Adrenal gland (tissue), 12 donors: ENCODE measurements around the gene ENKUR. TPM values are rescaled to one million over a fixed set of nuclear protein-coding genes. Genes with fewer than 3 reads are reported as not detected.

Experiments
- DNase-seq, 7 donors: peaks; one replicate each; pipeline ENCODE4 v3.0.0-alpha.2; 2019 to 2020
- H3K27ac ChIP-seq, 5 donors: fragments of 200-600 bp; sonication (generic) in 4 of 5; 1 replicate in 3 of 5; 2 replicates in 2 of 5; pipeline versions ENCODE4 v1.5.1 to v1.8.0; 2016 to 2020; ENCODE audit warnings: mild to moderate bottlenecking in 1 of 5
- H3K27me3 ChIP-seq: fragments of 200-600 bp; 2 replicates; pipeline ENCODE4 v1.8.0; 2021
- H3K36me3 ChIP-seq, 2 donors: fragments of 200-600 bp; replicated peaks in 1 of 2; 1 replicate in 1 of 2; 2 replicates in 1 of 2; pipeline versions ENCODE4 v1.5.1 to v1.8.0; 2018 to 2022
- H3K4me1 ChIP-seq, 2 donors: fragments of 200-600 bp; replicated peaks in 1 of 2; 1 replicate in 1 of 2; 2 replicates in 1 of 2; pipeline versions ENCODE4 v1.5.1 to v1.8.0; 2018 to 2021
- H3K4me3 ChIP-seq, 4 donors: fragments of 200-600 bp; sonication (generic) in 3 of 4; one replicate each; pipeline ENCODE4 v1.5.1; 2016 to 2018
- H3K9me3 ChIP-seq, 3 donors: fragments of 200-600 bp; sonication (generic) in 1 of 3; replicated peaks in 1 of 3; 1 replicate in 2 of 3; 2 replicates in 1 of 3; pipeline versions ENCODE4 v1.5.1 to v1.8.0; 2016 to 2021
- POLR2A ChIP-seq, 2 donors: fragments of 450-650 bp; IDR thresholded peaks; one replicate each; pipeline ENCODE4 v1.6.1; 2017; ENCODE audit warnings: antibody characterized with exemption in 2 of 2, mild to moderate bottlenecking in 2 of 2, moderate library complexity in 1 of 2
- WGBS, 4 donors: extraction: QIAGEN DNeasy Blood & Tissue Kit in 2 of 4; methylation state at CpG; one replicate each; pipeline versions ENCODE4 v1.1.5 to v1.1.7; 2013 to 2017; 5-methylcytosine and 5-hydroxymethylcytosine counted together
- intact Hi-C, 2 donors: fragments of 100-400 bp; cut with DNase I; formaldehyde crosslinking; loops; one replicate each; pipeline versions ENCODE4 v1.14.1 to v1.15.0; 2022 to 2023
- polyA plus RNA-seq, 3 donors: library from polyadenylated mRNA; stranded (reverse); fragments of 200-250 nt in 2 of 3; fragments of 350-450 nt in 1 of 3; fragmentation: Illumina TruSeq in 1 of 3; extraction: RNeasy Lipid Tissue Mini Kit (QIAGEN cat#74804) in 1 of 3; gene quantifications; one replicate each; pipeline ENCODE4 v1.2.3, GENCODE V29; 2013 to 2014
- total RNA-seq, 9 donors: library from RNA; depleted of rRNA in 4 of 9; stranded (reverse); fragments of >200 nt in 4 of 9; fragments of 120-200 nt in 1 of 9; fragmentation: NEBNext Ultra II Directional in 1 of 9; extraction: Animal tissue kit (Norgen Biotek cat#: 25700) in 1 of 9; gene quantifications; one replicate each; pipeline versions ENCODE4 v1.1.0 to v1.2.4, GENCODE V29; 2013 to 2023
- TF ChIP-seq, protein P1 (sequence below), 6 experiments: fragments of 450-650 bp in 4 of 6; fragments of 200-600 bp in 2 of 6; sonication (generic) in 1 of 6; IDR thresholded peaks; 1 replicate in 5 of 6; 2 replicates in 1 of 6; pipeline versions ENCODE4 v1.5.1 to v1.8.0; 2016 to 2021; ENCODE audit warnings: antibody characterized with exemption in 6 of 6, mild to moderate bottlenecking in 2 of 6, moderate library complexity in 1 of 6
- donor health status: healthy with polysubstance abuse.
- donor health status: Bipolar disorder and iron deficiency.
- donor health status: DM: yes; HTN: yes; CAD: no.
- donor health status: DM: no; HTN: no; CAD: no.
- donor health status: DM: no; HTN: no; CAD: no.
- donor health status: DM: yes; HTN: yes; CAD: no.

Gene ENKUR
- total and polyA plus RNA-seq, 12 donors: 0.16 to 0.70 (median 0.25) TPM; not detected in 5

GRCh38 chr10:25018703-25019102 lies 2.7 kb upstream of the ENKUR start:
- H3K4me3 ChIP-seq: no peak overlapping the region
- TF ChIP-seq, protein P1, sequence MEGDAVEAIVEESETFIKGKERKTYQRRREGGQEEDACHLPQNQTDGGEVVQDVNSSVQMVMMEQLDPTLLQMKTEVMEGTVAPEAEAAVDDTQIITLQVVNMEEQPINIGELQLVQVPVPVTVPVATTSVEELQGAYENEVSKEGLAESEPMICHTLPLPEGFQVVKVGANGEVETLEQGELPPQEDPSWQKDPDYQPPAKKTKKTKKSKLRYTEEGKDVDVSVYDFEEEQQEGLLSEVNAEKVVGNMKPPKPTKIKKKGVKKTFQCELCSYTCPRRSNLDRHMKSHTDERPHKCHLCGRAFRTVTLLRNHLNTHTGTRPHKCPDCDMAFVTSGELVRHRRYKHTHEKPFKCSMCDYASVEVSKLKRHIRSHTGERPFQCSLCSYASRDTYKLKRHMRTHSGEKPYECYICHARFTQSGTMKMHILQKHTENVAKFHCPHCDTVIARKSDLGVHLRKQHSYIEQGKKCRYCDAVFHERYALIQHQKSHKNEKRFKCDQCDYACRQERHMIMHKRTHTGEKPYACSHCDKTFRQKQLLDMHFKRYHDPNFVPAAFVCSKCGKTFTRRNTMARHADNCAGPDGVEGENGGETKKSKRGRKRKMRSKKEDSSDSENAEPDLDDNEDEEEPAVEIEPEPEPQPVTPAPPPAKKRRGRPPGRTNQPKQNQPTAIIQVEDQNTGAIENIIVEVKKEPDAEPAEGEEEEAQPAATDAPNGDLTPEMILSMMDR (IDR thresholded peaks at IDR 0.05): no peak
- TF ChIP-seq POLR2A (IDR thresholded peaks at IDR 0.05): no peak
- no peak overlapping the region for H3K27ac ChIP-seq
- H3K36me3 ChIP-seq: no peaks in the 10 kb centered on the region
- H3K27me3 ChIP-seq: no peaks in the 10 kb centered on the region
- no peaks in the 10 kb centered on the region for H3K9me3 ChIP-seq
- intact Hi-C loops: no loop called here
- DNase-seq: no peak
- peaks cover 0 to 20% of the 10 kb centered on the region in 2 donors for H3K4me1 ChIP-seq
- 95 to 98% (median 97%) methylated on average over 3 of the region's 3 CpGs for WGBS, 4 donors

DNA sequence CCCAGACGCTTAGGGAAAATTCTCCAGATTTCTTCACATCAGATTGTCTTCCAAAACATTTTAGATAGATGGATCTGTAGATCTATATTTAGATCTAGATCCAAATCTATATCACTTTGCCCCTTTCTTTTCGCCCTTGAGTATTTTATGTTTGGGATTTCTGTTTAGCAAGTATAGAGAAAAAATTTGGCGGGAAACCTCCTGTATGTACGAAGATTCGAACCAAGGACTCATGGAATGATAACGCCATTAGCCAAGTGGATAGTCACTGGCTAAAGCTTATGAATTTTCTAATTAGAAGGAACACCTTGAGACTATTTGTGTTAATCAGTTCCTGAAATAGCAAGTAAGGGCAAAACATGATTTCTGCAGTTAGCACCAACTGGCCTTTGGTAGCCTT lies 1.7 kb upstream of the ENKUR start:
- no peaks in the 10 kb centered on the region for H3K27me3 ChIP-seq
- intact Hi-C loops: no loop called here
- peaks cover 0 to 20% of the 10 kb centered on the region in 2 donors for H3K4me1 ChIP-seq
- no peaks in the 10 kb centered on the region for H3K9me3 ChIP-seq
- H3K4me3 ChIP-seq: no peak overlapping the region
- H3K27ac ChIP-seq: peak overlapping the region in 4 of 5 donors; percentile 86 to 96 (median 92)
- no peak for DNase-seq
- TF ChIP-seq POLR2A (IDR thresholded peaks at IDR 0.05): no peak
- TF ChIP-seq, protein P1 (IDR thresholded peaks at IDR 0.05): no peak
- no peaks in the 10 kb centered on the region for H3K36me3 ChIP-seq
- 86 to 89% (median 89%) methylated on average over 6 of the region's 6 CpGs for WGBS, 4 donors

- Histone ChIP-seq H3K27ac (peak overlapping the region; percentile 80 to 96 (median 89)), H3K27me3 (no peaks in the 10 kb centered on the region), H3K4me3 (peak overlapping the region in 3 of 4 donors; percentile 57 to 61 (median 60)), H3K4me1 (peaks cover 0 to 20% of the 10 kb centered on the region in 2 donors), H3K9me3 (no peaks in the 10 kb centered on the region), H3K36me3 (no peaks in the 10 kb centered on the region)
- WGBS, 4 donors: 4 to 9% (median 7%) methylated on average over 10 of the region's 10 CpGs
- peak in 5 of 7 donors; percentile 16 to 59 (median 16) for DNase-seq
- no peak for TF ChIP-seq POLR2A (IDR thresholded peaks at IDR 0.05)
- TF ChIP-seq, protein P1 (IDR thresholded peaks at IDR 0.05): no peak
- intact Hi-C loops: no loop called here
These were observed 1.2 kb upstream of the ENKUR start for GRCh38 chr10:25017154-25017590.

- peak; percentile 98 to 100 (median 99) for DNase-seq
- WGBS, 4 donors: 0% methylated on average over 29 to 69 of the region's 69 CpGs
- H3K4me1 ChIP-seq: peaks cover 0 to 20% of the 10 kb centered on the region in 2 donors
- no peaks in the 10 kb centered on the region for H3K27me3 ChIP-seq
- intact Hi-C loops: no loop called here
- TF ChIP-seq POLR2A (IDR thresholded peaks at IDR 0.05): peak; percentile 85 to 94
- TF ChIP-seq, protein P1 (IDR thresholded peaks at IDR 0.05): no peak
- H3K9me3 ChIP-seq: no peaks in the 10 kb centered on the region
- H3K4me3 ChIP-seq: peak within 1 kb of the TSS in 3 of 4 donors; percentile 57 to 61 (median 60)
- H3K27ac ChIP-seq: peak within 1 kb of the TSS; percentile 80 to 96 (median 89)
- no peaks in the 10 kb centered on the region for H3K36me3 ChIP-seq
These were observed 607 bp upstream of the ENKUR start, which contains the start of gene THNSL1 for GRCh38 chr10:25016376-25017153. TSS of gene THNSL1 (plus strand) at chr10:25016612. CDS start at chr10:25023224, 6,612 bp downstream.
